SH-SY5Y (cell line): Measurements from ENCODE around the gene SELENOS.

Experiments
- GATA2 ChIP-seq: IDR thresholded peaks from 2 replicates; pipeline ENCODE4 v1.6.1; 2011; ENCODE audit warnings: mild to moderate bottlenecking, low read depth, low read length
- GATA3 ChIP-seq: IDR thresholded peaks from 2 replicates; pipeline ENCODE4 v1.6.1; 2011; ENCODE audit warnings: low read depth, mild to moderate bottlenecking, low read length, moderate library complexity

DNA sequence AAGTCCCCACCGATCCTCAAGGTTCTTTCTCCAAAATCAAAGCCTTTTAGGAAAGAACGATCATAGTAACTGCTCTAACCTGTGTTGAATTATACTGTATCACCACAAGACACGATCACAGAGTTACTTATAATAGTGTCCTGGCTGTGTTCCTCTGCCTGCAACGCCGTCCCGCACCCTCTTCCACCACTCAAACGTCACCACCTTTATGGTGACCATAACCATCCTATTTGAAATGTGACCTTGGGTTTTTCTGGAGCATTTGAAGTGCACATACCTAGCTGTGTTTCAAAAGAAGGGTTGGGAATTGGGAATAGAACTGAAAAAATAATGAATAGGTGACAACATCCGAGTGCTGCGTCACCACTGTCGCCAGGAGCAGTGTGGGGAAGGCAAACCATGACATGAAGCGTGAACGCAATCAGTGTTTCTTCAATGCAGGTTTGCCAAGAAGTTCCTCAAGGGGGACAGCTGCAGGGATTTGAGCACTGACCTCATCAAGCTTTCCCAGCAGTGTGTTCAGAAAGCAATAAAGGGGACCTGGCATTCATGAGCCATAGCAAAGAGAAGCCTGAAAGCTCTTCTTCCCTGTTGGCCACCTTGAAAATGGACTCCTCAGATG lies 769 bp upstream of the SELENOS start:
- no peak for TF ChIP-seq GATA2
- no peak for TF ChIP-seq GATA3
